Activated naive CD8-positive, alpha-beta T cell treated with anti-CD3 and anti-CD28 coated beads for 36 hours (primary cell): ENCODE results near the gene AP1M1. TPM values are rescaled to one million over a fixed set of nuclear protein-coding genes. Genes with fewer than 3 reads are reported as not detected.

ENCODE experiments used
- DNase-seq: peaks from one replicate; pipeline ENCODE4 v3.0.0; 2021
- H3K27ac Mint-ChIP-seq: one replicate; pipeline ENCODE4 v1.8.0; 2022; ENCODE audit warnings: mild to moderate bottlenecking, moderate library complexity, mixed read lengths
- H3K27me3 Mint-ChIP-seq: one replicate; pipeline ENCODE4 v1.8.0; 2022; ENCODE audit warnings: mild to moderate bottlenecking, mixed read lengths
- H3K36me3 Mint-ChIP-seq: one replicate; pipeline ENCODE4 v1.8.0; 2021; ENCODE audit warnings: mild to moderate bottlenecking, mixed read lengths
- H3K4me1 Mint-ChIP-seq: one replicate; pipeline ENCODE4 v1.8.0; 2021; ENCODE audit warnings: mixed read lengths
- H3K4me3 Mint-ChIP-seq: one replicate; pipeline ENCODE4 v1.8.0; 2022; ENCODE audit warnings: mild to moderate bottlenecking, moderate library complexity, mixed read lengths
- H3K9me3 Mint-ChIP-seq: one replicate; pipeline ENCODE4 v1.8.0; 2022; ENCODE audit warnings: mixed read lengths
- total RNA-seq, 2 experiments: library from RNA; stranded (reverse); gene quantifications; one replicate each; pipeline ENCODE4 v1.2.3, GENCODE V29; 2021

AP1M1 gene
- total RNA-seq, 2 experiments from 2014 or later: 90.7 to 97.2 TPM

DNA sequence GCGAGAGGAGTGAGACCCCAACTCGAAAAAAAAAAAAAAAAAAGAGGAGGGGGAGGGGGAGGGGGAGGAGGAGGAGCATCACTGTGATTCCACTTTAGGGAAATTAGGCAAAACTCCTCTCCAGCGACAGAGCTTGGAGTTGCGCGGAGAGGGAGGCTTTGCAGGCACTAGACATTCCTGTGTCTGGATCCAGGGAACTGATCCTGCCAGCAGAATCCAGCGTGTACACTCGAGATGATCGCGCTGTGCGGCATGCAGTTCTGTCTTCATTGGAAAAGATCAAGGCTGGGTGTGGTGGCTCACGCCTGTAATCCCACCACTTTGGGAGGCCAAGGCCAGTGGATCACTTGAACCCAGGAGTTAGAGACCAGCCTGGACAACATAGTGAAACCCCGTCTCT, 97.3 kb downstream of the AP1M1 start:
- Mint-ChIP-seq H3K4me3 (no peak overlapping the region), H3K27ac (no peak overlapping the region), H3K9me3 (no peaks in the 10 kb centered on the region), H3K36me3 (no peaks in the 10 kb centered on the region), H3K4me1 (no peaks in the 10 kb centered on the region), H3K27me3 (no peaks in the 10 kb centered on the region)
- no peak for DNase-seq

Other genes with a start within 250 kb of the AP1M1 start
- gene OR10H4, start 248.9 kb upstream of the AP1M1 start, total RNA-seq: not detected
- gene TPM4, start 121.4 kb upstream of the AP1M1 start, total RNA-seq: 100 to 1,000 TPM; 203 to 204 TPM
- 100 to 1,000 TPM; 168 to 169 TPM for gene RAB8A, start 86.0 kb upstream of the AP1M1 start, total RNA-seq
- gene HSH2D, start 54.2 kb upstream of the AP1M1 start, total RNA-seq: 10 to 100 TPM; 29.6 to 29.8 TPM
- not detected for gene CIB3, start 24.4 kb upstream of the AP1M1 start, total RNA-seq
- gene FAM32A, start 12.5 kb upstream of the AP1M1 start, total RNA-seq: 10 to 100 TPM; 65.0 to 66.3 TPM
- under 1 TPM; 0.18 to 0.23 TPM for gene KLF2, start 126.9 kb downstream of the AP1M1 start, total RNA-seq